A549 (cell line): ENCODE measurements around the gene CDC40. TPM values are rescaled to one million over a fixed set of nuclear protein-coding genes. Genes with fewer than 3 reads are reported as not detected.

Source experiments
- ATAC-seq, 2 experiments: fragments of 200-7000 bp in 1 of 2; fragments of >200 bp in 1 of 2; cut with Nextera tagmentation in 1 of 2; cut with Tn5 transposase in 1 of 2; 3 replicates each; pipeline versions ENCODE4 v1.8.0 to v1.9.1; 2018 to 2020; ENCODE audit warnings: mild to moderate bottlenecking in 1 of 2, moderate library complexity in 1 of 2
- CTCF ChIA-PET: fragments of 300-600 bp; sonication (Branson Sonifier 250); formaldehyde crosslinking; extraction: SDS; loops from one replicate; lab custom pipeline; 2021; ENCODE audit warnings: antibody characterized with exemption, inconsistent platforms; lab: Yijun Ruan, JAX
- POLR2A ChIA-PET: fragments of 350-600 bp; formaldehyde crosslinking; extraction: SDS; loops from one replicate; lab custom pipeline; 2021; ENCODE audit warnings: antibody characterized with exemption, inconsistent platforms; lab: Yijun Ruan, JAX
- DNase-seq, 2 experiments: peaks; one replicate each; pipeline versions ENCODE4 v3.0.0 to v3.0.0-alpha.2; 2011 to 2016; ENCODE audit warnings: low read depth in 1 of 2, low spot score in 1 of 2
- FAIRE-seq: peaks from 2 replicates; lab custom pipeline; 2011; peaks lifted over from hg19 to GRCh38; lab: Jason Lieb, UNC
- H3K27ac ChIP-seq, 2 experiments: fragments of >200 bp; sonication (Bioruptor Twin); formaldehyde crosslinking; 3 replicates each; pipeline ENCODE4 v1.5.1; 2016 to 2017
- H3K4me1 ChIP-seq: fragments of >200 bp; sonication (Bioruptor Twin); formaldehyde crosslinking; 3 replicates; pipeline ENCODE4 v1.6.1; 2016
- H3K4me2 ChIP-seq: fragments of >200 bp; sonication (Bioruptor Twin); formaldehyde crosslinking; 3 replicates; pipeline ENCODE4 v1.6.1; 2016
- H3K4me3 ChIP-seq: fragments of >200 bp; sonication (Bioruptor Twin); formaldehyde crosslinking; 3 replicates; pipeline ENCODE4 v1.5.1; 2016
- H3K9me3 ChIP-seq: fragments of >200 bp; sonication (Bioruptor Twin); formaldehyde crosslinking; 3 replicates; pipeline ENCODE4 v1.6.1; 2016
- CBX2 ChIP-seq: fragments of 200-600 bp; sonication (generic); IDR thresholded peaks from 2 replicates; pipeline ENCODE4 v1.6.1; 2016; ENCODE audit warnings: low read depth, mild to moderate bottlenecking, borderline replicate concordance
- EHF ChIP-seq: fragments of 250-450 bp; sonication (Bioruptor Pico); IDR thresholded peaks from 2 replicates; pipeline ENCODE4 v1.5.0; 2020; ENCODE audit warnings: mild to moderate bottlenecking
- ESRRA ChIP-seq: fragments of 150-350 bp; IDR thresholded peaks from 2 replicates; pipeline ENCODE4 v1.6.1; 2014; ENCODE audit warnings: mild to moderate bottlenecking, low read length, borderline replicate concordance
- FOSL2 ChIP-seq, 2 experiments: fragments of 450-650 bp in 1 of 2; fragments of >200 bp in 1 of 2; sonication (Bioruptor Twin) in 1 of 2; formaldehyde crosslinking; IDR thresholded peaks; 2 replicates each; pipeline versions ENCODE4 v1.5.0 to v1.6.1; 2016 to 2020; ENCODE audit warnings: mild to moderate bottlenecking in 1 of 2, moderate library complexity in 1 of 2
- KDM1A ChIP-seq: fragments of 200-600 bp; sonication (generic); IDR thresholded peaks from 2 replicates; pipeline ENCODE4 v1.6.1; 2016; ENCODE audit warnings: low read depth, mild to moderate bottlenecking
- NPAS2 ChIP-seq: fragments of 250-450 bp; sonication (Bioruptor Pico); IDR thresholded peaks from 2 replicates; pipeline ENCODE4 v1.8.0; 2022; ENCODE audit warnings: mild to moderate bottlenecking, moderate library complexity, borderline replicate concordance
- NR3C1 ChIP-seq: fragments of >200 bp; sonication (Bioruptor Twin); formaldehyde crosslinking; IDR thresholded peaks from 3 replicates; pipeline ENCODE4 v1.6.1; 2017
- PHF8 ChIP-seq: fragments of 200-600 bp; sonication (generic); IDR thresholded peaks from 2 replicates; pipeline ENCODE4 v1.6.1; 2016; ENCODE audit warnings: low read depth, mild to moderate bottlenecking, antibody characterized with exemption, moderate library complexity, borderline replicate concordance
- POLR2A ChIP-seq: IDR thresholded peaks from 2 replicates; pipeline ENCODE4 v1.6.1; 2012; ENCODE audit warnings: mild to moderate bottlenecking, low read length
- RCOR1 ChIP-seq: fragments of 150-350 bp; IDR thresholded peaks from 2 replicates; pipeline ENCODE4 v1.6.1; 2014; ENCODE audit warnings: antibody characterized with exemption, low read length, low read depth
- RFX5 ChIP-seq: fragments of 450-650 bp; IDR thresholded peaks from 2 replicates; pipeline ENCODE4 v1.7.1; 2014; ENCODE audit warnings: antibody characterized with exemption, mild to moderate bottlenecking, moderate library complexity
- RNF2 ChIP-seq: fragments of 200-600 bp; sonication (generic); IDR thresholded peaks from 2 replicates; pipeline ENCODE4 v1.6.1; 2016; ENCODE audit warnings: low read depth, mild to moderate bottlenecking, antibody characterized with exemption, moderate library complexity, borderline replicate concordance
- SMC3 ChIP-seq: fragments of >200 bp; sonication (Bioruptor Twin); formaldehyde crosslinking; IDR thresholded peaks from 3 replicates; pipeline ENCODE4 v1.6.1; 2018; ENCODE audit warnings: inconsistent platforms
- SREBF2 ChIP-seq: fragments of 450-650 bp; IDR thresholded peaks from 2 replicates; pipeline ENCODE4 v1.6.1; 2014; ENCODE audit warnings: mild to moderate bottlenecking, moderate library complexity
- TFCP2L1 ChIP-seq: fragments of 250-450 bp; sonication (Bioruptor Pico); IDR thresholded peaks from 2 replicates; pipeline ENCODE4 v1.5.0; 2021; ENCODE audit warnings: mild to moderate bottlenecking
- TP53 ChIP-seq: fragments of 250-450 bp; sonication (Bioruptor Pico); IDR thresholded peaks from 2 replicates; pipeline ENCODE4 v1.5.0; 2021; ENCODE audit warnings: mild to moderate bottlenecking, moderate library complexity
- WGBS: methylation state at CpG from one replicate; pipeline ENCODE4 v1.1.6; 2017; ENCODE audit errors: missing lambda C conversion rate; 5-methylcytosine and 5-hydroxymethylcytosine counted together
- polyA plus RNA-seq, 4 experiments: library from polyadenylated mRNA; depleted of rRNA in 3 of 4; stranded (reverse); fragments of >200 nt; fragmentation: RNase III in 1 of 4; extraction: RNeasy Plus Mini Kit Qiagen cat#74134 plus additional on column Dnase treatment in 1 of 4; gene quantifications; 2 replicates in 3 of 4; 3 replicates in 1 of 4; pipeline ENCODE4 v1.2.3, GENCODE V29; 2011 to 2017
- TF ChIP-seq, protein P1 (sequence below): fragments of 250-450 bp; sonication (Bioruptor Pico); IDR thresholded peaks from 2 replicates; pipeline ENCODE4 v1.5.0; 2020; ENCODE audit warnings: low read depth, mild to moderate bottlenecking, moderate library complexity
- TF ChIP-seq, protein P2 (sequence below): fragments of 450-650 bp; IDR thresholded peaks from 2 replicates; pipeline ENCODE4 v1.6.1; 2014; ENCODE audit warnings: antibody characterized with exemption
- TF ChIP-seq, protein P3 (sequence below): fragments of >200 bp; sonication (Bioruptor Twin); formaldehyde crosslinking; IDR thresholded peaks from 3 replicates; pipeline ENCODE4 v1.6.1; 2016
- TF ChIP-seq, protein P4 (sequence below): IDR thresholded peaks from 2 replicates; pipeline ENCODE4 v1.6.1; 2012
- TF ChIP-seq, protein P5 (sequence below): fragments of 200-600 bp; sonication (generic); IDR thresholded peaks from 2 replicates; pipeline ENCODE4 v1.6.1; 2016; ENCODE audit warnings: antibody characterized with exemption, mild to moderate bottlenecking, moderate library complexity

Gene CDC40
- polyA plus RNA-seq, 2 of the 4 experiments (the other 2 are of a cell fraction), result 11.6 to 22.2 TPM

DNA sequence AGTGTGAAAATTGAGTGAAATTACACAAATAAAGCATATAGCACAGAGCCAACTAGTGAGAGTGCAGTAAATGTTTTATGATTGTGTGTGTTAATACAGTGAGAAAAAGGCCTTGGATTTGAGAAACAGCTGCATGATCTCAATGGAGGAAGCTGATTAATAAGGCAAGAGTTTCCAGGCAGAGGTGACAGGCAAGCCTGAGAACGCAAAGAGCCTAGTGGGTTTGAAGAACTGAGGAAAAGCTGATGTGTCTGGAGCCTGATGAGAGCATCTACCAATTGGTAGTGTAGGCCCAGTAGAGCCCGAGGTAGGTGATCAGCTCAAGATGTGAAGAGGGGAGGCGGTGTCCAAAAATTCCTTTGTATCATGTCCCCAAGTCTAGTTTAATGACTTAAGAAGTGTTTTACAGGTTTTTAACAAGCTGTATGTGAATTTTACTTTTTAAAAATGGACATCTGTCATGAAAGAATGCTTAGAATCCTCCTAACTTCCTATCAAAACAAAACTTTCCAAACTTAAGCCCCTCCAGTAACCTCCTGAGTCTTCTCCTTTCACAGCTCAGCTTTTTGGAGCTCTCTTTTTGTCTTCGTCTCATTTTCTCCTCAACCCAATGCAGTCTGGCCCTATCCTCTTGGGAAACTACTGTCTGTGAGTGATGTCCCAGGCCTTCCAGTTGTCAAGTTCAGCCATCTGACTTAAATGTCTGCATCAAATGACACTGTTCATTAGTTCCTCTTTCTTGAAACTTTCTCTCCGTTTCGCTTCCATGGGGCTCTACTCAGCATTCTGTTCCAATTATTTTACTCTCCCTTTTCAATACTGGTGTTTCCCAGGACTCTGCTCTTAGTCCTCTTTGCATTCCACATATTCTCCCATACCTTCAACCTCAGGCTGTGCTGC is 1.2 kb downstream of the CDC40 start:
- no peaks in the 10 kb centered on the region for H3K9me3 ChIP-seq
- FAIRE-seq, result no peak
- peaks cover 43% of the 10 kb centered on the region for H3K4me1 ChIP-seq
- ChIA-PET CTCF (no interaction called here), POLR2A (interaction anchor here (0.5 kb wide), 1 partner anchor 688 kb away, joined by 3 read pairs; no protein-coding TSS in a partner anchor)
- 83% methylated on average over 6 of the region's 6 CpGs for WGBS
- no peak for DNase-seq
- H3K4me2 ChIP-seq, result peak overlapping the region; percentile 91
- ATAC-seq, result no peak
- TF ChIP-seq ESRRA, result no peak
- TF ChIP-seq RFX5, result no peak
- no peak for TF ChIP-seq NPAS2
- H3K4me3 ChIP-seq, result peak overlapping the region; percentile 95
- H3K27ac ChIP-seq, result peak overlapping the region; percentile 89 to 94

DNA sequence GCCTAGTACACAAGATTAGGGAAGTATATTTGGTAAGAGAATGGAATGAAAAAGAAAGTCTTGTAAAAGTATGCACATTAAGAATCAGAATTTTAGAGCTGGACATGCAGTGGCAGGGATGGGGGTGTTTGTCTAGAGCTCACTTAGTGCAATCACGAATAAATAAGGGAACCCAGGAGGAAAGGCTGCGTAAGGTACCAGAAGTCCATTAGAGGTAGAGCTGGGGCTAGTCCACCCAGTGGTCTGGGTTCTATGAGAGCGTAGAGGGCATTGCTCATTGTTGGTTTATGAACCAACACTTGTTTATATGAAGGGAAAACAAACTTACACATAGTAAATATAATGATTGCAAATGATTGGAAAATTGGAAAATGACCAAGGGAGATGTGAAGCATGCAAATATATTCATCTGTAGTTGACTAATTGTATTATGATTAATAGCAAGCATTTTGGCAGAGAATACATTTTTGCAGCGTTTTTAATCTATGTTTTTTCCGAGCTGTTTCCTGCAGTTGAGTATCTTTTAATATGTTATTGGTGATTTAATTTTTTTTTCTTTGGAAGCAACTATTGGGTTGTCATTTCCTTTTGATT is 3.2 kb downstream of the CDC40 start:
- no peaks in the 10 kb centered on the region for H3K9me3 ChIP-seq
- ATAC-seq (no peak), DNase-seq (no peak)
- peaks cover 32% of the 10 kb centered on the region for H3K4me1 ChIP-seq
- no peak overlapping the region for H3K27ac ChIP-seq
- ChIA-PET CTCF (no interaction called here), POLR2A (no interaction called here)
- TF ChIP-seq CBX2, result no peak
- no peak for TF ChIP-seq TP53
- no peak for TF ChIP-seq POLR2A
- no peak for TF ChIP-seq KDM1A
- TF ChIP-seq, protein P1, sequence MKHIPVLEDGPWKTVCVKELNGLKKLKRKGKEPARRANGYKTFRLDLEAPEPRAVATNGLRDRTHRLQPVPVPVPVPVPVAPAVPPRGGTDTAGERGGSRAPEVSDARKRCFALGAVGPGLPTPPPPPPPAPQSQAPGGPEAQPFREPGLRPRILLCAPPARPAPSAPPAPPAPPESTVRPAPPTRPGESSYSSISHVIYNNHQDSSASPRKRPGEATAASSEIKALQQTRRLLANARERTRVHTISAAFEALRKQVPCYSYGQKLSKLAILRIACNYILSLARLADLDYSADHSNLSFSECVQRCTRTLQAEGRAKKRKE (CRISPR knock-in tag), result no peak
- TF ChIP-seq, protein P2, sequence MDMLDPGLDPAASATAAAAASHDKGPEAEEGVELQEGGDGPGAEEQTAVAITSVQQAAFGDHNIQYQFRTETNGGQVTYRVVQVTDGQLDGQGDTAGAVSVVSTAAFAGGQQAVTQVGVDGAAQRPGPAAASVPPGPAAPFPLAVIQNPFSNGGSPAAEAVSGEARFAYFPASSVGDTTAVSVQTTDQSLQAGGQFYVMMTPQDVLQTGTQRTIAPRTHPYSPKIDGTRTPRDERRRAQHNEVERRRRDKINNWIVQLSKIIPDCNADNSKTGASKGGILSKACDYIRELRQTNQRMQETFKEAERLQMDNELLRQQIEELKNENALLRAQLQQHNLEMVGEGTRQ, result no peak
- TF ChIP-seq NR3C1, result no peak
- TF ChIP-seq SMC3, result no peak
- no peak for TF ChIP-seq EHF (CRISPR knock-in tag)
- TF ChIP-seq RNF2, result no peak
- TF ChIP-seq, protein P3, sequence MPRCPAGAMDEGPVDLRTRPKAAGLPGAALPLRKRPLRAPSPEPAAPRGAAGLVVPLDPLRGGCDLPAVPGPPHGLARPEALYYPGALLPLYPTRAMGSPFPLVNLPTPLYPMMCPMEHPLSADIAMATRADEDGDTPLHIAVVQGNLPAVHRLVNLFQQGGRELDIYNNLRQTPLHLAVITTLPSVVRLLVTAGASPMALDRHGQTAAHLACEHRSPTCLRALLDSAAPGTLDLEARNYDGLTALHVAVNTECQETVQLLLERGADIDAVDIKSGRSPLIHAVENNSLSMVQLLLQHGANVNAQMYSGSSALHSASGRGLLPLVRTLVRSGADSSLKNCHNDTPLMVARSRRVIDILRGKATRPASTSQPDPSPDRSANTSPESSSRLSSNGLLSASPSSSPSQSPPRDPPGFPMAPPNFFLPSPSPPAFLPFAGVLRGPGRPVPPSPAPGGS, result no peak
- TF ChIP-seq RCOR1, result no peak
- TF ChIP-seq, protein P4, sequence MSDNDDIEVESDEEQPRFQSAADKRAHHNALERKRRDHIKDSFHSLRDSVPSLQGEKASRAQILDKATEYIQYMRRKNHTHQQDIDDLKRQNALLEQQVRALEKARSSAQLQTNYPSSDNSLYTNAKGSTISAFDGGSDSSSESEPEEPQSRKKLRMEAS, result no peak
- no peak for TF ChIP-seq PHF8
- no peak for TF ChIP-seq FOSL2 (IDR thresholded peaks at IDR 0.05)
- TF ChIP-seq FOSL2 (CRISPR knock-in tag; IDR thresholded peaks at IDR 0.05), result no peak
- TF ChIP-seq SREBF2, result no peak
- no peak for TF ChIP-seq TFCP2L1 (CRISPR knock-in tag)
- TF ChIP-seq, protein P5, sequence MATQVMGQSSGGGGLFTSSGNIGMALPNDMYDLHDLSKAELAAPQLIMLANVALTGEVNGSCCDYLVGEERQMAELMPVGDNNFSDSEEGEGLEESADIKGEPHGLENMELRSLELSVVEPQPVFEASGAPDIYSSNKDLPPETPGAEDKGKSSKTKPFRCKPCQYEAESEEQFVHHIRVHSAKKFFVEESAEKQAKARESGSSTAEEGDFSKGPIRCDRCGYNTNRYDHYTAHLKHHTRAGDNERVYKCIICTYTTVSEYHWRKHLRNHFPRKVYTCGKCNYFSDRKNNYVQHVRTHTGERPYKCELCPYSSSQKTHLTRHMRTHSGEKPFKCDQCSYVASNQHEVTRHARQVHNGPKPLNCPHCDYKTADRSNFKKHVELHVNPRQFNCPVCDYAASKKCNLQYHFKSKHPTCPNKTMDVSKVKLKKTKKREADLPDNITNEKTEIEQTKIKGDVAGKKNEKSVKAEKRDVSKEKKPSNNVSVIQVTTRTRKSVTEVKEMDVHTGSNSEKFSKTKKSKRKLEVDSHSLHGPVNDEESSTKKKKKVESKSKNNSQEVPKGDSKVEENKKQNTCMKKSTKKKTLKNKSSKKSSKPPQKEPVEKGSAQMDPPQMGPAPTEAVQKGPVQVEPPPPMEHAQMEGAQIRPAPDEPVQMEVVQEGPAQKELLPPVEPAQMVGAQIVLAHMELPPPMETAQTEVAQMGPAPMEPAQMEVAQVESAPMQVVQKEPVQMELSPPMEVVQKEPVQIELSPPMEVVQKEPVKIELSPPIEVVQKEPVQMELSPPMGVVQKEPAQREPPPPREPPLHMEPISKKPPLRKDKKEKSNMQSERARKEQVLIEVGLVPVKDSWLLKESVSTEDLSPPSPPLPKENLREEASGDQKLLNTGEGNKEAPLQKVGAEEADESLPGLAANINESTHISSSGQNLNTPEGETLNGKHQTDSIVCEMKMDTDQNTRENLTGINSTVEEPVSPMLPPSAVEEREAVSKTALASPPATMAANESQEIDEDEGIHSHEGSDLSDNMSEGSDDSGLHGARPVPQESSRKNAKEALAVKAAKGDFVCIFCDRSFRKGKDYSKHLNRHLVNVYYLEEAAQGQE, result no peak
- TF ChIP-seq, all 56 proteins: peak for 0
- FAIRE-seq, result no peak
- H3K4me3 ChIP-seq, result no peak overlapping the region
- 86% methylated on average over 5 of the region's 5 CpGs for WGBS
- 0 out of 3 replicates have a peak overlapping the region, but pooled peaks have one; percentile 18 for H3K4me2 ChIP-seq
